D721Med (cell line): ENCODE data around the gene ZFP2.
"Not testable (repeated sequence)": the region's sequence is repeated elsewhere in the genome, so short reads cannot be mapped to it uniquely, and the experiment has no call there.

Source experiments
- DNase-seq: peaks from one replicate; pipeline ENCODE4 v3.0.0; 2011; ENCODE audit warnings: low spot score; ENCODE audit not compliant: insufficient read length
- FAIRE-seq: peaks from 2 replicates; lab custom pipeline; 2011; peaks lifted over from hg19 to GRCh38; lab: Jason Lieb, UNC
- TF ChIP-seq, protein P1 (sequence below): IDR thresholded peaks from 2 replicates; pipeline ENCODE4 v1.5.1; 2012; ENCODE audit warnings: mild to moderate bottlenecking, control low read depth; ENCODE audit not compliant: insufficient read depth; ENCODE audit errors: missing control alignments

The ZFP2 gene

DNA sequence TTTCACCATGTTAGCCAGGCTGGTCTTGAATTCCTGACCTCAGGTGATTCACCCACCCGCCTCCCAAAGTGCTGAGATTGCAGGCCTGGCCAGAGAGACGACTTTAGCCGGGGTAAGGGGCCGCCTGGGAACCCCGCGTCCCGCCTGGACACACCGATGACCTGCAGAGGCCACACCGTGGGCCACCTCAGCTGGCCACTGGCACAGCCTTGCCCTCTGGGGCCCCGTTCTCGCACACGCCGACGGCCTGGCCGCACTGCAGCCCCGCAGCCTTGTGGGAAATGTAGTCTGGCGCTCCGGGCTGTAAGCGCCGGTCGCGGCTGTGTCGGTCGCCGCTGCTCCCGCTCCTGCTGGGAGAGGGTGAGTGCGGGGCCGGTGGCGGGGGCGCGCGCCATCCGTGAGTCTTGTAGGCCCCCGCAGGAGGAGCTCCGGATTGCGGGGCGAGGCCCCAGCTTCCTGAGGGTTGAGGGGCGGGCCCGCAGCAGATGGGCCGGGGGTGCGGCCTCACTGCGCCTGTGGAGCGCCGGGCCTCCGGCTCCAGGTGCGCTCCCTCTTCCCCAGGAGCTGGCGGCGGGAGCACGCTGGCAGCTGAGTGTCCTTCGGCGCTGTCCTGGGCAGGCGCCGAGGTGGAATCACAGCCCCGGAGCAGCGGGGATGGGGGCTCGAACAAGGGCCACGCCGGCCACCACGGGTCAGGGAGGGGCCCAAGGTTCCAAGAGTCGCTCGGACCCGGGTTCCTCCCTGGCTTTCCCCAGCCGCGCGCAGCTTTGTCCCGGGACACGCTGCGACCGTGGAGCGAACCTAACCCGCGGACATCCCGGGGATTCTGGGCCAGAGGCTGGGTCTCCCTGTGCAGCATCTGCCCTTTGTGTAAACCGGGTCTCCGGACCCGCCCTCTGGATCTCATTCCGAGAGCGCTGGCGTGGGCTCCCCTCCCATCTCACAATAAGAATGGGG, at the start of gene ZFP2:
ZFP2 (plus strand) TSS at position 299 of the 957 bp plus-strand sequence. CDS start 35,401 bp downstream, outside the sequence.
- FAIRE-seq, result no peak
- TF ChIP-seq, protein P1, sequence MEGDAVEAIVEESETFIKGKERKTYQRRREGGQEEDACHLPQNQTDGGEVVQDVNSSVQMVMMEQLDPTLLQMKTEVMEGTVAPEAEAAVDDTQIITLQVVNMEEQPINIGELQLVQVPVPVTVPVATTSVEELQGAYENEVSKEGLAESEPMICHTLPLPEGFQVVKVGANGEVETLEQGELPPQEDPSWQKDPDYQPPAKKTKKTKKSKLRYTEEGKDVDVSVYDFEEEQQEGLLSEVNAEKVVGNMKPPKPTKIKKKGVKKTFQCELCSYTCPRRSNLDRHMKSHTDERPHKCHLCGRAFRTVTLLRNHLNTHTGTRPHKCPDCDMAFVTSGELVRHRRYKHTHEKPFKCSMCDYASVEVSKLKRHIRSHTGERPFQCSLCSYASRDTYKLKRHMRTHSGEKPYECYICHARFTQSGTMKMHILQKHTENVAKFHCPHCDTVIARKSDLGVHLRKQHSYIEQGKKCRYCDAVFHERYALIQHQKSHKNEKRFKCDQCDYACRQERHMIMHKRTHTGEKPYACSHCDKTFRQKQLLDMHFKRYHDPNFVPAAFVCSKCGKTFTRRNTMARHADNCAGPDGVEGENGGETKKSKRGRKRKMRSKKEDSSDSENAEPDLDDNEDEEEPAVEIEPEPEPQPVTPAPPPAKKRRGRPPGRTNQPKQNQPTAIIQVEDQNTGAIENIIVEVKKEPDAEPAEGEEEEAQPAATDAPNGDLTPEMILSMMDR, result no peak
- peak; percentile 26 for DNase-seq

DNA sequence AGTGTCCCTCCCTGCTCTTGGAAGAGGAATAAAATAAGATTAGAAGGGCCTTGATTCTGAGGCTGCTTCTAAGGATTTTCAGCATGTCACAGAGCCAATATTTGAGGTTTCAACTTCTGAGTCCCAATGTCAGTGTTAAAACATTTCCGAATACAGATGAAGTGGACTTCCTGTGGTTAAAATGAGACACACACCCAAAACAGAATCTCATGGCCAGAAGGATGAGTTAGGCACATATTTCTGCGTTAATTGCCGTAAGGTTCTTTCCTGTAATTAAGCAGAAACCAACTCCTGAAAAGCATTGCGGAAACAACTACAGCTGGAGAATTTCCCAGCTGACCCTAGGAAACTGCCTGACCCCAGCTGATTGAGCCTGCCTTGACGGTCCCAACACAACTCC, 46.4 kb upstream of the ZFP2 start:
- no peak for DNase-seq
- no peak for FAIRE-seq
- TF ChIP-seq, protein P1, result no peak

DNA sequence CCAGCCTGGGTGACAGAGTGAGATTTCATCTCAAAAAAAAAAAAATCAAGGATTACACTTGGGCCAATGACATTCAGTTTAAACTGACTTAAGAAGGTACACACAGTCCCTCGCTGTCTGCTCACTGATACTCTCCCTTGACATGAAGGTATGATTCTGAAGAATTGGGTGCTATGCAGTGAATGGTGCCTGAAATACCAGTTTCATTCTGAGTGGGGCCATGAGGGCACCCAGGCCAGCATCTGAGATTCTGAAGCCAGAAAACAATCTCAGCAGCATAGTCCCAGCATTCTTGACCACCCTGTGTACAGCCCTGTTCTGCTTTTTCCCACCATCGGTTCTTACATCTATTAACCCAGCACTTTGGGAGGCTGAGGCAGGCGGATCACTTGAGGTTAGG, 43.8 kb upstream of the ZFP2 start:
- FAIRE-seq (no peak), DNase-seq (no peak)
- TF ChIP-seq, protein P1, result no peak

DNA sequence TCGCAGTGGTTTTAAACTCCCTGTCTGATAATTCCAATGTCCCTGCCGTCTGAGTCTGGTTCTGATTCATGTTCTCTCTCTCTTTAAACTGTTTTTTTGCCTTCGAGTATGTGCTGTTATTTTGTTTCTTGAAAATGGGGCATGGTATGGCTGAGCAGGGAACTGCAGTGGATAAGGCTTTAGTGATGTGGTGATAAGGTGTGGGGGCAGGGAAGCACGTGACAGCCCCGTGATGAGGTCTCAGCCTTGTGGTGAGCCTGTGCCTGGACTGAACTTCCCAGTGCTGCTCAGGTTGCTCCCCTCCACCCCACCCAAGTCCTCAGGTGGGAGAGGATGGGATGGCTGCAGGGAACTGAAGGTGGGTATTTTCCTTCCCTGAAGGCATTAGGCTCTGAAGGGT, 41.4 kb upstream of the ZFP2 start:
- FAIRE-seq (no peak), DNase-seq (no peak)
- TF ChIP-seq, protein P1, result no peak

DNA sequence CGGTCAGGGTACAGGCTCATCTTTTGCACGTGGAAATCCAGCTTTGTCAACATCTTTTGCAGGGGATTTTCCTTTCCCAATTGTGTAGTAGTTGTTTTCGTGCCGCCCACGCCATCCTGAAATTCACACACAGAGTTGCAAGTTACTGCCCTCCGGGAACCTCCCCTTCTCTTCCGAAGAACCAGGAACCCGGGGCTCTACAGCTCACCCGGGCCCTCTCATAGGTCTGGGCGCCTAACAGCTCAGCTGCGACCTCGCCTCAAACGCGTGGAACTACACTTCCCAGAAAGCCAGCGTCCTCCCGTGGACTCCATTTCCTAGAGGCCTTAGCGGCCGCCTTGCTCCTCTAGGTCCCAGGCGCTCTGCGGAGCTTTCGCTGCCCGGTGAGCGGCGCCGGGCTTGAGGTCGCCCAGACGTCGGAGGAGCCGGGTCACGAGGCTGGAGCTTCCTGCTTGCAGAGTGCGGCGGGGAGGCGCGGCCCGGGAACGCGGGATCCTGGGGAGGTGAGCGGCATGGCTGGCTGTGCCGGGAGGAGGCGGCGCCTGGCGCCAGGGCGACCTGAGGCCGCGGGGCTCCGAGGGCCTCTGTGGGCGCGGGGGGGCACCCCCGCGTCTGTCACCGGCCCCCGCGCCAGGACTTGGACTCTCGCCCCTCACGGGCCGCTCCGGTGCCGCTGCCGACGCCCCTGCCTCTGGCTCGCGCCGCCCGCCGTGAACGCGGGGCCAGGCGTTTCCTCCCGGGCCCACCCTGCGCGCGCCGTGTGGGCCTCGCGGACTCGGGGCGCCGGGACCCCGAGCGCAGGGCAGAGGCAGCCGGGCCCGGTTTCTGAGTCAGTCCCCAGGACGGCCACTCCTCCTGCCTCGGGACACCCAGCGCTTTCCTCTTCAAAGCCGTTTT, 35.8 kb upstream of the ZFP2 start, which contains the start of gene ZNF354B:
ZNF354B (plus strand) TSS at position 329 of the 897 bp plus-strand sequence. CDS start 1,095 bp downstream, outside the sequence.
- TF ChIP-seq, protein P1, result no peak
- FAIRE-seq, result no peak

DNA sequence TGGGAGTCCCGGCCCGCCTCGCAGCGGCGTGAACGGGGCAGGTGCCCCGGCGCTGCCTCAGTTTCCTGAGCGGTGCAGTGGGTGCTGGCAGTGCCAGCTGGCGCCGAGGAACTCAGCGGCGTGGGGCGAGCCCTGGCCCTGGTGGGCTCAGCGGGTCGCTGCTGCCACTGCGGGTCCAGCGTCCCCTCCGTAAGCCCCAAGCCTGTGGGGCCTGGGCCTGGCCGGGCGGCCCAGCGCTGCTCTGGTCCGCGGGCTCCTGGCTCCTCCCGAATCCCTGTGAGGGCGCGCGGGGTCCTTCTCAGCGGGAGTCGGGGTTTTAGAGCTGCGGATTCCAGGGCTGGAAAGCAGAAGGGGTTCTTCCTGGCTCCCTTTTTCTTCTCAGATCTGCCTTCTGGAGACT, 35.1 kb upstream of the ZFP2 start:
- not testable (repeated sequence) for DNase-seq, FAIRE-seq

More for the DNA sequence above, 35.8 kb upstream of the ZFP2 start, which contains the start of gene ZNF354B:
- peak; percentile 89 for DNase-seq

DNA sequence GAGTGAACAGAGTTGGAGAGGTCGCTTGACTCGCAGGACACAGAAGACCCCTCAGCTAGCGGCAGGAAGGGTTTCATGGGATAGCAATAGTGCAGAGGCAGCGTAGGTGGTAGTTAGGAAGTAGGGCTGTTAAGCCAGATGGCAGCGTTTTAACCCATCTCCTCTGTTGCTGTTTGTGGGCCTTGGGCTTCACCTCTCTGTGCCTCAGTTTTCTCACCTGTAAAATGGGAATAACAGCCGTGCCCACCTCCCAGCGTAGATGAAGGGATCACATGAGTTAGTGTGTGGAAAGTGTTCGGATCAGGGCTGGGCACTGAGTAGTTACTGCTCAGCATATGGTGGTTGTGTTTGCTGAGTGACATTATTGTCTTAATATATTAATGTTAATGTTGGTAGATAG, 34.1 kb upstream of the ZFP2 start:
- TF ChIP-seq, protein P1, result no peak
- no peak for DNase-seq
- no peak for FAIRE-seq
